ENCODE results near the gene LGALS7B.
"Not testable (repeated sequence)": the region's sequence is repeated elsewhere in the genome, so short reads cannot be mapped to it uniquely, and the experiment has no call there.

Gene LGALS7B

DNA sequence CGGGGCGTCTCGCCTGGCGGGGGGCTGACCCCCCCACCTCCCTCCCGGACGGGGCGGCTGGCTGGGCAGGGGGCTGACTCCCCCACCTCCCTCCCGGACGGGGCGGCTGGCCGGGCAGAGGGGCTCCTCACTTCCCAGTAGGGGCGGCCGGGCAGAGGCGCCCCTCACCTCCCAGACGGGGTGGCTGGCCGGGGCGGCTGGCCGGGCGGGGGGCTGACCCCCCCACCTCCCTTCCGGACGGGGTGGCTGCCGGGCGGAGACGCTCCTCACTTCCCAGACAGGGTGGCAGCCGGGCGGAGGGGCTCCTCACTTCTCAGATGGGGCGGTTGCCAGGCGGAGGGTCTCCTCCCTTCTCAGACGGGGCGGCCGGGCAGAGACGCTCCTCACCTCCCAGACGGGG, 8.8 kb downstream of the LGALS7B start:
- not testable (repeated sequence) for DNase-seq

- DNase-seq: no peak
These were observed 10.1 kb downstream of the LGALS7B start for GRCh38 chr19:38799104-38799503.

DNA sequence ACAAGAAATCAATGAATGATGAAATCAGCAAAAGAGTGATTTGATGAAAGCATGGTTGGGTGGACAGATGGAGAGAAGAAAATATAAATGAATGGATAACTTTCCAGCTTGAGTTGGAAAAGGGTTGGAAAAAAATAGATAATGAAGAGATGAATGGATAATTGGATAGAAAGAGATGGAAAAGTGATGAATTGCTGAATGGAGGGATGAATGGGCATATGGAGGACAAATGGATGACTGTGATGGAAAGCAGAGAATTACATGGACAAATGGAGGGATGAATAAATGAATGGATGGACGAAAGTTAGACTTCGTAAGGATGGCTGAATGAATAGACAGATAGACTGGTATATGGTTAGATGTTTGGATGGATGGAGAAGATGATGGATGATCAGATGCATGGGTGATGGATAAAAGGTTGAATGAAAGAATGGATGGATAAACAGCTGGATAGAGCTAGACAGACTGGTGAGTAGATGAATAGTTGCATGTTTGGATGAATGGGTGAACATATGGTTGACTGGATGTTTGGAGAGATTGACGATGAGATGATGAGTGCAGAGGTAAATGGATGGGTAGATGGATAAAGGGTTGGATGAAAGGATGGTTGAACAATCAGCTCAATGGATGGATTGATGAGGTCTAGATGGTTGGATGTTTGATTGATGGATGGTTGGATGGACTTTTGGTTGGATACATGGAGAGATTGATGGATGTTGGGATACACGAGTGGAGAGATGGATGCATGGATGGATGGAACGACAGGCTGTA, 11.8 kb downstream of the LGALS7B start:
- no peak for DNase-seq

DNA sequence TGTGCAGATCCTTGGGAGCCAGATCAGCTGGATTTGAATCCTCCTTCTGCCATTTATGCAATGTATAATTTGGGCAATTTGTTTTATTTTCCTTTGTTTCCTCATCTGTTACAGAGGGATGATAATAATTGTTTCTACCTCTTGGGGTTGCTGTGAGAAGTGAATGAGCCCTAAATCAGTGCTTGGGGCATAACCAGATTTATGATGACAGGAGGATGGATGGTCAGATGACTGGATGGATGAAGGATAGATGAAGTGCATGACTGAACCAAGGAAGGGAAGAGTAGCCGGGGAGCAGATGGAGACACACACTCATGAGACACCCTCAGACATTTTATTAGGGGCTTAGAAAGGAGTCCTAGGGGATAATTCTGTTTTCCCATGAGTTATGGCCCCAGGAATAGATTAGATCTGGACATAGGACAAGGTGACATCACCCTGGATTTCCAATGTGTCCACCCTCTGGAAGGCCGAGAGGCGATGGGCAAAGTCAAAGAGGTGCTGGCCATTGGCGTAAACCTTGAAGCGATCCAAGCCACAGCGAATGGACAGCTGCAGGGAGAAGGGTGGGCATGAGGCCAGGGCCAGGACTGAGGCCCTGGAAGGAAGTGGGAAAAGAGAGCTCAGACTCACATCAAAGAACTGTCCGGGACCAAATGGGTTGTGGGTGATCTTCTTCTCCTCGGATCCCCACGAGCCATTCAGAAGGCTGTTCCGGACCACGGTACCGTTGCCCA, 12.5 kb downstream of the LGALS7B start:
- DNase-seq: no peak

- no peak for DNase-seq
These were observed 14.5 kb downstream of the LGALS7B start for GRCh38 chr19:38803543-38803942.

DNA sequence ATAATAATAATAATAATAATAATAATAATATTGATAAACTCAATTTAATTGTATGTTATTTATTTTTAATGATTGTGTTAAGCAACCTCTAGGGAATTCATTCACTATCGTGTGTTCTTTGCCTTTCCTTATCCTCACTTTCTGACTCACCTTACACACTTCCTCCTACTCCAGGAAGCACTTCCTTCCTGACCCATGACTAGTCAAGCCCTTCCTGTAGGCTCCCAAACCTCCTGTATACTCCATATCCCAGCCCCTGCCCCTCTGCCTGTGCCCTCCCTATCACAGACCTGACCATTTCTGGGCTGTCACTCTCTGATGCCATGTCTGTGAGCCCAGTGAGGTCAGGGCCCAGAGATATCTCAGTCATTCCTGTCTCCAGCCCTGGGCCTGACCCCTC, 16.2 kb downstream of the LGALS7B start:
- no peak for DNase-seq

GRCh38 chr19:38806371-38806770, 17.4 kb downstream of the LGALS7B start:
- no peak for DNase-seq

GRCh38 chr19:38807374-38808098, 18.5 kb downstream of the LGALS7B start:
- not testable (repeated sequence) for DNase-seq

DNA sequence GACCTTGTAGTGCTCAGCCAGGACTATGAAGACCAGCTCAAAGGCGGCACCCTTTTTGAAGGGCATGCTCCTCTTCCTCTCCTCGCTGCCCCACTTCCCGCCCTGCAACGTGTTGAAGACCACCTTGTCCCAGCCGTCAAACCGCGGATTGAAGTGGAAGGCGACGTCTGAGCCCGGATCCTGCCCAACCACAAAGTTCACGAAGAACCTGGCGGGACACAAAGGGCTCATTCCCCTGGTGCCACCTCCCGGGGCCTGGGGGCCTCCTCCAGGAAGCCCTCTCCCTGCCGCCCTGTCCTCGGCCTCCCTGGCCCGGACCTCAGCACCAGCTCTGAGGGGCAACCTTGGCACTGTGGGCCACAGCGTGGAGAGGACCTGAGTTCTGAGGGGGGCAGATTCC, 19.7 kb downstream of the LGALS7B start:
- DNase-seq: no peak

GRCh38 chr19:38809592-38810252, 20.7 kb downstream of the LGALS7B start:
- no peak for DNase-seq

DNA sequence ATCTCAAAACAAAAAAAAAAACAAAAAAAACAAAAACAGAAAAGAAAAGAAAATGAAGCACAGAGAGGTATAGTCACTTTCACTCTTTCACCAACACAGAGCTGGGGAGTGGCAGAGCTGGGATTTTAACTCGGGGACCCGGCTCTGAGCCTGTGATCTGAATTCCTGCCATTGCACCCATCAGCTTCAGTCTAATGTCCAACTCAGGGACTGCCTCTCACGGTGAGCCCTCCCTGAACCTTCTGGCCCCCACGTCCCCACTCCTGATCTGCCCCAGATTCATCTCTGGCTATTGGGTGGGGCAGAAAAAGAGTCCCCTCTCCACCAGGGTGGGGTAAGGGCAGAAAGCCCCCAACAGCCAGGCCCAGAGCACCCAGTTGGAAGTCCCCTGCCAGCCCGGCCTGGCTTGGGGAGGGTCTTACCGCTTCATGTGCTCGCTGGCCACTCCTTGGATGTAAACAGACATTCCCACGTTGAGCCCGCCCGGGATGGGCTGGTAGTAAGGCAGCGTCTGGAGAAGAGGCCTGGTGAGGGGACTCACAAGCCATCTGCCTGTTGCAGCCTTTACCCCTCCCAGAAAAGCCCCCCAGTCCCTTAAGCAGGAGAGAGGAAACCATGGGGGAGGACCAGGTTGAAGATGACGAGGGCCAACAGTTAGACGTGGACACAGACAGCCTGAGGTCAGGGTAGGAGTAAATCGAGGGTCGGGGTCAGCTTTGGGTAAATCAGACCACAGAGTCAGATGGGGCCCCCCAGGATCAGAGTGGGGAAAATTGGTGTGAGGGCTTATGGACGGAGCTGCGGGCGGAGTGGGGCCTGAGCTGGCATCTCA, 23.2 kb downstream of the LGALS7B start:
- no peak for DNase-seq

DNA sequence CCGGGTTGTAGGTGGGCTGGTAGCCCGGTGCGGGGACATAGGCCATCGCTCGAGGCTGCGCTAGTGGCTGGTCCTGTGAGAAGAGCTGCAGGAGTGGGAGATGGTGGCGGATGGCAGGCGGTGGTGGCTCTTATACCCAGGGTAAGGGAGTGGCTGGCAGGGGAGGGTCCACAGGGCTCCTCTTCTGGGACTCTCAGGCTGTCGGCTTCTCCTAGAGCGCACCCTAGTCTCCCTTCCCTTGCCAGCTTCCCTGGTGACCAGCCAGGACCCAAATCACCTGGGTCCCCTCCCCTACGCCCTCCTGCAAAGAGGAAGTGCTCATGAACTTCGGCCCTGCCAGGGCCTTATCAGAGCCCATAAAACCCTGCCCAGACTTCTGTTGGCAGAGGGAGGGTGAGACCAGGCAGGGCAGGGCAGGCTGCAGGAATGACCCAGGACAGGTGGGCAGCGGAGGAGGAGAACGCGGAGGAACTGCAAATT, 23.9 kb downstream of the LGALS7B start, which contains the start of gene LGALS4:
Gene LGALS4, minus strand, starts transcription at position 105 of the 480 bp plus-strand sequence. Its CDS starts 59 bp downstream, at position 46.
- DNase-seq: no peak

DNA sequence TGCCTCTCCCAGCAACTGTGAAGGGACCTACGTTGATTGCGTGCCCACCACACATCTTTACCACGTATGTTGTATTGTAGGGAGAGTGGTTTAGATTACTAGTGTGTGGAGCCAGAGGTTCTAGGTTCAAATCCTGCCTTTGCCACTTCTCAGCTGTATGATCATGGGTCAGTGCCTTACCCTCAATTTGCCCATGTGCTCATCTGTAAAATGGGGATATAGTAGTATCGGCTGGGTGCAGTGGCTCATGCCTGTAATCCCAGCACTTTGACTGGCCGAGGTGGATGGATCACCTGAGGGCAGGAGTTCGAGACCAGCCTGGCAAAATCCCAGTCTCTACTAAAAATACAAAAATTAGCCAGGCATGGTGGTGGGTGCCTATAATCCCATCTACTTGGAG, 24.3 kb downstream of the LGALS7B start:
- DNase-seq: no peak

DNA sequence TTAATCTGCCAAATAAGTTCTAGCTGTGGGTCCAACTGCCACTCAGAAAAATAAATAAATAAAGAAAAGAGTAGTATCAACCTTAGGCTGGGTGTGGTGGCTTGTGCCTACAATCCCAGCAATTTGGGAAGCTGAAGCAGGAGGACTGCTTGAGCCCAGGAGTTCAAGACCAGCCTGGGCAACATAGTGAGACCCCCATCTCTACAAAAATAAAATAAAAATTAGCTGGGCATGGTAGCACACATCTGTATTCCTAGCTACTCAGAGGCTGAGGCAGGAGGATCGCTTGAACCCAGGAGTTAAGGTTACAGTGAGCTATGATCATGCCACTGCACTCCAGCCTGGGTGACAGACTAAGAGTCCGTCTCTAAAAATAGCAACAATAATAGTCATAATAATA, 24.9 kb downstream of the LGALS7B start:
- DNase-seq: not testable (repeated sequence)

GRCh38 chr19:38815059-38816001, 26.3 kb downstream of the LGALS7B start:
- DNase-seq: no peak

GRCh38 chr19:38816131-38816750, 27.2 kb downstream of the LGALS7B start:
- no peak for DNase-seq

DNA sequence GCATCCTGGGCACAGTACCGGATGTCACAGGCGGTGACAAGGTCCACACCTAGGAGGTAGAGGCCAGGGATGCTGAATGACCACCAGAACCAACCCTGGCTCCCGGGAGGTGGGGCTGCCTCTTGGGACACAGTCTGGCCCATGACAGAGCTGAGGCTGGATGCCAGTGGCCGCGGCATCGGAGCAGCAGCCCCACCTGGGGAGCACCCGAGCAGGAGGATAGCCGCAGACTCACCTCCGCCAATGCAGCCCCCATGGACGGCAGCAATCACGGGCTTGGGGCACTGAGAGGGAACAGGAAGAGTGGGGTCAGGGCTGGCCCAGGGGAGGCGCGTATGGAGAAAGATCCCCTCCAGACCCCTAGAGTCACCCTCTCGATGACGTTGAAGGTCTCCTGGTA, 28.1 kb downstream of the LGALS7B start:
- no peak for DNase-seq

DNA sequence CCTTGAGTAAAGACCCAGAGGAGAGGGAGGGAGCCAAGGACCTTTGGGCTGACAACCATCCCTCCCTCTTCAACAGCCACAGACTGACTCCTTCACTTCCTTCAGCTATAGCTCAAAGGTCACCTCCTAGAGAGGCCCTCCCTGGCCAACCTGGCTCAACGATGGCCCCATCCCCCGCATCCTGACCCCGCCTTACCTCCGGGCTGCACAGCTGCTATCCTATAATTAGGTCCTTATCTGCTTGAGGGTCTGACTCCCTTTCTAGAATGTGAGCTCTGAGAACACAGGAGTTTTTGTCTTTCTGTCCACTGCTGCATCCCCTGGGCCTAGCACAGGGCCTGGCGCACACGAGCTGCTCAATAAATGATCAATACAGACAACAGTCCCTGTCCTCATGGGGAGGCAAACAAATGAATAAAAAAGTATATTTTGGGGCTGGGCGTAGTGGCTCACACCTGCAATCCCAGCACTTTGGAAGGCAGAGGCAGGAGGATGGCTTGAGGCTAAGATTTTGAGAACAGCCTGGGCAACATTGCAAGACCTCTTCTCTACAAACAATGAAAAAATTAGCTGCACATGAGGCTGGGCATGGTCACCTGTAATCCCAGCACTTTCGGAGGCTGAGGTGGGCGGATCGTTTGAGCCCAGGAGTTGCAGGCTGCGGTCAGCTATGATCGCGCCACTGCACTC, 30.4 kb downstream of the LGALS7B start:
- no peak for DNase-seq

- not testable (repeated sequence) for DNase-seq
These were observed 32.3 kb downstream of the LGALS7B start for GRCh38 chr19:38821230-38821825.

Measured in activated T-cell treated with anti-CD3 and anti-CD28 coated beads, Interleukin-2, amount 50 U/mL, for 48 hours (primary cell).